Fibroblast of mammary gland (primary cell): ENCODE measurements around the gene ZBTB48.
A peak's percentile ranks its signal among the peaks of the same experiment; 100 is the strongest.

Experiments used
- DNase-seq: peaks from one replicate; pipeline ENCODE4 v3.0.0-alpha.2; 2010; ENCODE audit warnings: low read depth
- H3K4me3 ChIP-seq: 2 replicates; pipeline ENCODE4 v1.5.1; 2011; ENCODE audit warnings: low read depth, mild to moderate bottlenecking, low read length, moderate library complexity; ENCODE audit not compliant: control insufficient read depth
- CTCF ChIP-seq: conservative IDR thresholded peaks from 2 replicates; pipeline ENCODE4 v1.5.1; 2011; ENCODE audit warnings: low read depth, low read length, inconsistent platforms; ENCODE audit not compliant: control insufficient read depth, insufficient read depth

Gene ZBTB48

DNA sequence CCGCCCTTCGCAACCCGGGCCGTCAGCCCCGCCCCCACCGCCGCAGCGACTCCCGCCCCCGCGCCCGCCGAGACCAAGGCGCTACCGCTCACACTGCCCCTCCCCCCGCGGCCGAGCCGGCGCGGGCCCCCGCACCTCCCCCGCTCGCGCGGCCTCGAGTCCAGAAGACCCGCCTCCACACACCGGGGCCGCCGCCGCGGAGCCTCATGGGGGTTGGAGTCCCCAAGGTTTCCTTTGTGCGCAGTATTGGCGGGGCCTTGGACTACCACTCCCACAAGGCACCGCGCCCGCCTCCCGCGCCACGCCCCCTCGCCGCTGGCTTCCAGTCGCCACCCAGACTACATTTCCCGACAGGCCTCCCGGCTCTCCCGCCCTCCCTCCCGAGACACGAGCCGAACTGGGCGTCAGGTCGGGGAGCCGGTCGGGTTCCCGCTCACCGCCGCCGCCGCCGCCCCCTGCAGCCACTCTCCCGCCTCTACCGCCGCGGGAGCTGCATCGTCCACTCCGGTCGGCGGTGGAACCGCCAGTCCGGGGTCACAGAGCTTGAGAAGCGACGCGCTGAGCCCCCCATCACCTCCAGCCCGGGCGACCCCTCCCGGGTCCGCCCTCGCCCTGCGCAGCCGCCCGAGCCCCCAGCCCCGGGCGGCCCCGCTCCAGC lies 33.7 kb downstream of the ZBTB48 start, which contains the start of gene PHF13:
Gene PHF13 (plus strand): TSS at position 371 of the 658 bp plus-strand sequence. CDS start 336 bp downstream, outside the sequence.
- peak within 1 kb of the TSS; percentile 67 for H3K4me3 ChIP-seq
- DNase-seq, result peak; percentile 99
- TF ChIP-seq CTCF, result no peak

GRCh38 chr1:6614019-6614928 lies 34.5 kb downstream of the ZBTB48 start:
- DNase-seq, result no peak
- peak overlapping the region; percentile 61 for H3K4me3 ChIP-seq
- TF ChIP-seq CTCF, result no peak

- peak overlapping the region; percentile 61 for H3K4me3 ChIP-seq
- no peak for TF ChIP-seq CTCF
- DNase-seq, result no peak
Measured at GRCh38 chr1:6614929-6615785, 35.4 kb downstream of the ZBTB48 start.

DNA sequence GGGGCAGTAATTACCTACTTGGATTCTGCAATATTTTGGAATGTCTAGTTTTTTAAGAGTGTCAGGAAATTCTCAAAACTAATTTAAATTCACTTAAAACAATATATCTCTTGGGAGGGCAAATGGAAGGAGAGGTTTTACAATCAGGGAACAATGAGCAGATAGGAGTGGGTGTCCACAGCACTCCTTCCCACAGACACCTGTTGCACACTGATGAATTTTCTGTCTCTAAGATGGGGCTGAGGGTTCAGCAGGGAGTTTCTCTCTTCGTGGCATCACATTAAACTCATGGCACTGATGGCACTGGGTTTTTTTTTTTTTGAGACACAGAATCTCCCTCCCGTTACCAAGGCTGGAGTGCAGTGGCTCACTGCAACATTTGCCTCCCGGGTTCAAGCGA lies 39.3 kb downstream of the ZBTB48 start:
- no peak for DNase-seq
- H3K4me3 ChIP-seq, result no peak overlapping the region
- no peak for TF ChIP-seq CTCF

- DNase-seq, result no peak
- no peak overlapping the region for H3K4me3 ChIP-seq
- no peak for TF ChIP-seq CTCF
Measured at GRCh38 chr1:6621429-6622391, 41.9 kb downstream of the ZBTB48 start.
